Midbrain (tissue), 1 donor: ENCODE measurements around the gene PDGFA.

Source experiments
- DNase-seq: peaks from one replicate; lab custom pipeline; 2025; lab: John Stamatoyannopoulos, UW

PDGFA gene

DNA sequence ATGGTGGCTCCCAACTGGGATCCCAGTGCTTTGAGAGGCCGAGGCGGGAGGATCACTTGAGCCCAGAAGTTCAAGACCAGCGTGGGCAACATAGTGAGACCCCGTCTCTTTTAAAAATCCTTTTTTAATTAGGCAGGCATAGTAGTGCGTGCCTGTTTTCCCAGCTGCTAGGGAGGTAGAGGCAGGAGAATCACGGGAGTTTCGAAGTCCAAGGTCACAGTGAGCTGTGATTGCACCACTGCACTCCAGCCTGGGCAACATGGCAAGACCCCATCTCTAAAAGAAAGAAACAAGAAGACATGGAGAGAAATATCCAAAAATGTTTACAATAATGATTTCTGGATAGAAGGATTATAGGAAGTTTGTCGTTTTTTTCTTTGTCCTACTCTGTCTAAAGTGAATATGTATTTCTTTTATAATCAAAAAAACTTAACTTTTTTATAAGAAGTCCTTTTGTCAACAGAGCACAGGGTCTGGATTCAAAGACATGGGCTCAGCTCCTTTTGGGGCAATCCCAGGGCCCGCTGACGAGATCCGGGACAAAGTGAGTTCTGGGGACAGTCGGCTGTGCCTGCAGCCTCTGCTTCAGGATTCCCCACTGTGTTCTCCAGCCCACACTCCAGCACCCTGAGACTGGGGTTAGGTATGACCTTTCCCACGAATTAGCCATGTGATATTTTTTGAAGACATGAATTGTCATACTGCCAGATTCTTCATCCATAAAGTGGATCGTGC is 45.6 kb downstream of the PDGFA start:
- no peak for DNase-seq

- no peak for DNase-seq
These were observed 46.4 kb downstream of the PDGFA start for GRCh38 chr7:473211-473734.

DNA sequence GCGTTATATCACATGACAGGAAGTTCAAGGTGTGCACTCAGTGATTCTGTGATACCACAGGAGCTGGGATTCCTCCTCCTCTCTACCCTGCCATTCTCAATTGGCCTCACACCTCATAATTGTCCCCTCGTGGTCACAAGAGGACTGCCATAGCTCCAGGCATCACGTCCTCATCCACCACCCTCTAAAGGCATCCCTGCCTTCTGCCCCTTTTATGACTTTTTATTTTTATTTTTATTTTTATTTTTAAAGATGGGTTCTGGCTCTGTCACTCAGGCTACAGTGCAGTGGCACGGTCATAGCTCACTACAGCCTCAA is 47.0 kb downstream of the PDGFA start:
- DNase-seq = no peak

GRCh38 chr7:471866-472639 is 47.6 kb downstream of the PDGFA start:
- no peak for DNase-seq

GRCh38 chr7:471191-471865 is 48.3 kb downstream of the PDGFA start:
- DNase-seq = no peak

DNA sequence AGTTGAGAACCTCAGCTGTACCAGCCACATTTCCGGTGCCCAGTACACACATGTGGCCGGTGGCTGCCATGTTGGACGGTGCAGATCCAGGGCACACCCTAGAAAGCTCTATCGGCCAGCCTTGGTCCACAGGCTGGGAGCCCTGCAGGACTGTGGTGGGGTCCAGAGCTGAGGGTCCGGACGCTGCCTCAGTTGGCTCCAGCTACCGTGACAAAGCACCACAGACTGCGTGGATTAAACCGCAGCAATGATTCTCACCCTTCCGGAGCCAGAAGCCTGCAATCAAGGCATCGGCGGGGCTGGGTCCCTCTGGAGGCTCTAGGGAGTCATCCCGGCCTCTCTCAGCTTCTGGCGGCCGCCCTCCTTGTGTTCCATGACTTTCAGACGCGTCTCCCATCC is 50.1 kb downstream of the PDGFA start:
- no peak for DNase-seq

DNA sequence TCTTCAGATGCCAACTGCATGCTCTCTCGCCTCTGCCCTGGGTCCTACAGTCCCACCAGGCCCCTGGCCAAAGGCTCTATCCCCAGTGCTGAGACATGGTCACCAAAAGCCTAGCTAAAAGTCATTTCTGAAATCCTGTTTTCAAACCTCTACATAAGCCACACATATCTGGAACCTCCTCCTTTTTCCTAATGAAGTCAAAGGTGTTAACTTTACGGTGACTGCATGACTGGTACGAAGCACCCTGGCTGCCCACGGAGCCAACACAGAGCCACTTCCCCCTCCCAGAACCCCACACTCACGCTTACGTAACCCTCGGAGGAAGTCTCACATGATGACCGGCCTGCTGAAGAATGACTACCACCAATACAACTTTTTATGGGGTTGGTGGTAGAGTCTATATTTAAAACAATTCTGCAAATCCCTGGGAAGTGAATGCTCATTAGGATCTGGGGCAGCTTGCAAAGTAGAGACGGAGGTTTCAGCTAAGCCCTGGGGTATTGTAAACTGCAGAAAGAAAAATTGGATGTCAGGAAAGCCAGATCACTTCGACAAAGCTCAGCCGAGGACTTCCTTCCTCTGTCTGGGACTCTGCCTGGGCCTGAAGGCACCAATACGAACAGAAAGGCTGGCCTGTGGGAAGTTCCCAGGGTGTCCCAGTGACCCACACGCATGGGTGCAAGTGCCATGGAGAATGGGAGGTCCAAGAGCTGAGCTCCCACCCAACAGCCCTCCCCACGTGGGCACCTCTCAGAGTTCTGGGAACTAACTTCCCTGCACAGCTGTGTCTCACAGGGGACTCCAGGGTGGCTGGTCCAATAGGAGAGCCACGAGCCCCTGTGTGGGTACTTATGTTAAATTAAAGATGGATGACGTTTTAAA is 50.7 kb downstream of the PDGFA start:
- no peak for DNase-seq

- DNase-seq = no peak
These were observed 51.6 kb downstream of the PDGFA start for GRCh38 chr7:467856-468545.

GRCh38 chr7:467393-467828 is 52.2 kb downstream of the PDGFA start:
- no peak for DNase-seq

- no peak for DNase-seq
These were observed 53.0 kb downstream of the PDGFA start for GRCh38 chr7:466465-467191.

DNA sequence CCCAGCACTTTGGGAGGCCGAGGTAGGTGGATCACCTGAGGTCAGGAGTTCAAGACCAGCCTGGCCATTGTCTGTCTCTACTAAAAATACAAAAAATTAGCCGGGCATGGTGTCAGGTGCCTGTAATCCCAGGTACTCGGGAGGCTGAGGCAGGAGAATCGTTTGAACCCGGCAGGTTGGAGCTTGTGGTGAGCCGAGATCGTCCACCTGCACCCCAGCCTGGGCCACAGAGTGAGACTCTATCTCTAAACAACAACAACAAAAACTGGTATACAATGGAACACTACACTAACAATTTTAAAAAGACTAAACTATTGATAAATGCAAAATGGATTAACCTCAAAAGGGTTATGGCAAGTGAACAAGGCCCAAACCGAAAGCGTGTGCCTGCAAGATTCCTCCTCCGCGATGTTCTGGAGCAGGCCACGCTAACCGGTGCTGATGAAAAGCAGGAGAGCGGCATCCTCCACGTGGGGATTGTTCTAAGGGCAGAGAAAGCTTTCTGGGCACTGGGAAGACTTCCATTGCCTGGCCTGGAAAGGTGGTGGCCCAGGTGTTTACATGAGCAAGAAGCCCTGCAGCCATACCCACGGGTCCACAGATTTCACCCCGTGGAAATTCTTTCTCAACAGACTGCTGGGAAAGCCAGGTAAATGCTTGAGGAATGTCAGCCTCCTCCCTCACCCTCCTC is 53.8 kb downstream of the PDGFA start:
- no peak for DNase-seq

GRCh38 chr7:464454-465401 is 54.9 kb downstream of the PDGFA start:
- no peak for DNase-seq

- DNase-seq = no peak
These were observed 55.7 kb downstream of the PDGFA start for GRCh38 chr7:463817-464453.

DNA sequence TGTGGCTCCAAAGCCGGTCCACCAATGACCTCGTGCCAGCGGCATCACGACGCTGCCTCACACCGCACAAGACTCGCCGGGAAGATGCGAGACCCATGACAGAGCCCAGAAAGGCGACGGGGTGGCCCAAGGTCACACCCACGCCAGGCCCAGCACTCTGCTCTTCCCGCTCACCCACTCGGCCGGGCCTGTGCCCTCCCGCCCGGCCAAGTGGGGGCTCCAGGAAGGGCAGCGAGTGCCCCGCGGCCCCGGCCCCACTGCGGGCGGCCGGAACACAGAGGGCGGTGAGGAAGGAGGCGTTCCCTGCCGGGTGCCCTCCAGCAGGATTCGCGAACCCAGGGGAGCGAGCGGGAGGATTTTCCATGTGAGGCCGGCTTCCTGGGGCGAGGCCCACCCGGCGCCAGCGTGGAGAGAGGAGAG is 56.3 kb downstream of the PDGFA start:
- DNase-seq = no peak

DNA sequence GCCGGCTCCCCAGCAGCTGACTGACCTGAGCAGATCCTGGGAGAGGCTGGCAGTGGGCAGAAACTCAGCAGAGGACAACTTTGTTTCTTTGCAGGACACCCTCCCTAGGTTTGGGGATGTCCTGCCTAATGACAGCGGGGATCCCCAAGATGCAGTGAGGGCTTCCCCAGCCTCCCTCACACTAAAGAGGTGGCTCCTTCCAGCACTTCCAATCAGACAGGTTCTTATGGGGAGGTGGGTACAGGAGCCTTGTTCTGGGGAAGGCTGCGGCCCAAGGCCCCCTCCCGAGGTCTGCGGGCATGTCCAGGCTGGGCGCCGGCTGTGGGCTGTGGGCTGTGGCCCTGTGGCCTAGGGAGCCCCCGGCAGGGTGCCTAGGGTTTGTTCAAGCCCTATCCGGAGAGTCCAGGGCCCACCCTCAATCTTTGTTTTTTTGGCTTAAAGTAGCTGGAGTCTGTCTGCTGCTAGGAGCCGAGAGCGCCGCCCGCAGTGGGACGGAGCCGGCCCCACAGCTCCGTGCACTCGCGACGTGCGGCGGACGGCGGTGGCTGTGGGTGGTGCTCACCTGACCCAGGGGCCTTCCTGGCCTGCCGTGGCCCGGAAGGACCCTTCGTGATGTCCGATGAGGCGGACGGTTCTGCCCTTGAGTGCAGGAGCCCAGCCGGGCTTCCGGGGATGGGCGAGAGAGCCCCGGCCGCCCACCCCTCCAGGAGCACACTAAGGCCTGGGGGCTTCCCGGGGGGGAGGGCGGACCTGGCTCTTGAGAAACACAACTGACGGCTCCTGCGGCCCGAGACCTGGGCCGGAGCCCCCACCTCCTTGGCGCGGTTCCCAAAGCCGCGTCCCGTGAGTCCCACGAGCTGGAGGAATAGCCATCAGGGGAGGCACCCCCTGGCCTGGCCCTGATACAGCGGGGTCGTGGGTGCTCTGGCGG is 57.2 kb downstream of the PDGFA start:
- DNase-seq = no peak

DNA sequence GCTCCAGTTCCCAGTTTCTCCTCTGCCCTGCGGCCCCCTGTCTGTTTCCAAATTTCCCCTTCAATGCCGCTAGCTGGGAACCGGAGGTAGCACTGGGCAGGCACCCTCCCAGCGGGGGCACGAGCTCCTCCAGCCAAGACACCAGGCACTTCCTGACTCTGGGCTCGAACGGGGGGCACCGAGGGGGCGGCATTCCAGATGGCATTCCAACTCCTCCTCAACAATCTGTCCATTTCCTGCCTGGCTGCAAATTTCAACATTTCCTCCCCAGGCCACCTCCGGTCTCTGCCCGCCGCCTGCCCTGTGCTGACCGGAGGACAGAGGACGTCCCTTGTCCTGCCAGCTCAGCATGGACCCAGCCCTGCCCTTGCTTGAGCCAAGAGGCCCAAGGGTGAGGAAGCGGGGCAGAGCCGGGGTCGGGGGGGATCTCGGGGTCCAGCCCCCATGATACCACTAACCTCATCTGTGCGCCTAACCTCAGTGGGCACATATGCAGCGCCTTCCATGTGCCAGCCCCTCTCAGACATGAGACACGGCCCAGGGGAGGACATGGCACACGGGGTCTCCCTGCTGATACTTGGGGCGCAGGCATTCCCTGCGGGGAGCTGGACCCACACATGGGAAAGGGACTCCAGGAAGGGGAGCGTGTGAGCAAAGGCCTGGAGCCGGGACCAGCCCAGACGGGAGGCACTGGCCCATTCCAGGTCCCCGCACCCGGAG is 58.0 kb downstream of the PDGFA start:
- DNase-seq = no peak

GRCh38 chr7:461117-461452 is 58.6 kb downstream of the PDGFA start:
- DNase-seq = no peak
